Loucy (cell line): ENCODE data around the gene FAM124A.

Experiments used
- H2AFZ ChIP-seq: fragments of 200-600 bp; sonication (generic); 2 replicates; pipeline ENCODE4 v1.6.0; 2016; ENCODE audit warnings: antibody characterized with exemption, mild to moderate bottlenecking, low read length, moderate library complexity
- H3F3A ChIP-seq: fragments of 200-600 bp; 2 replicates; pipeline ENCODE4 v1.6.0; 2016; ENCODE audit warnings: antibody characterized with exemption, low read depth, mild to moderate bottlenecking
- H3K27me3 ChIP-seq: fragments of 200-600 bp; sonication (generic); 2 replicates; pipeline ENCODE4 v1.6.1; 2014; ENCODE audit warnings: low read length, mild to moderate bottlenecking; ENCODE audit not compliant: insufficient read depth, poor library complexity, severe bottlenecking
- H3K36me3 ChIP-seq: fragments of 200-600 bp; sonication (generic); 2 replicates; pipeline ENCODE4 v1.6.1; 2016; ENCODE audit warnings: low read length; ENCODE audit not compliant: insufficient read depth
- H3K4me1 ChIP-seq: fragments of 200-600 bp; sonication (generic); 2 replicates; pipeline ENCODE4 v1.5.1; 2014; ENCODE audit warnings: low read length, mild to moderate bottlenecking; ENCODE audit not compliant: insufficient read depth, poor library complexity, severe bottlenecking
- H3K4me2 ChIP-seq: fragments of 200-600 bp; sonication (generic); 2 replicates; pipeline ENCODE4 v1.6.0; 2014; ENCODE audit warnings: antibody characterized with exemption, low read length, low read depth, mild to moderate bottlenecking; ENCODE audit not compliant: poor library complexity, severe bottlenecking
- H3K4me3 ChIP-seq: fragments of 200-600 bp; sonication (generic); 2 replicates; pipeline ENCODE4 v1.5.1; 2014; ENCODE audit warnings: low read length, mild to moderate bottlenecking, mixed read lengths; ENCODE audit not compliant: poor library complexity, severe bottlenecking
- H3K79me2 ChIP-seq: fragments of 200-600 bp; sonication (generic); 2 replicates; pipeline ENCODE4 v1.6.1; 2014; ENCODE audit warnings: low read length; ENCODE audit not compliant: insufficient read depth
- H3K9ac ChIP-seq: fragments of 200-600 bp; sonication (generic); 2 replicates; pipeline ENCODE4 v1.6.0; 2014; ENCODE audit warnings: mild to moderate bottlenecking, low read depth, low read length, moderate library complexity; ENCODE audit not compliant: poor library complexity, severe bottlenecking
- H3K9me2 ChIP-seq: fragments of 200-600 bp; sonication (generic); replicated peaks from 2 replicates; pipeline ENCODE4 v1.6.1; 2016; ENCODE audit warnings: low read depth, low read length, mixed read lengths
- H3K9me3 ChIP-seq: fragments of 200-600 bp; sonication (generic); 2 replicates; pipeline ENCODE4 v1.6.1; 2014; ENCODE audit warnings: mild to moderate bottlenecking, antibody characterized with exemption, low read length, low read depth; ENCODE audit not compliant: insufficient read depth
- H4K20me1 ChIP-seq: fragments of 200-600 bp; sonication (generic); 2 replicates; pipeline ENCODE4 v1.6.0; 2014; ENCODE audit warnings: antibody characterized with exemption, low read length, mild to moderate bottlenecking; ENCODE audit not compliant: insufficient read depth, poor library complexity, severe bottlenecking
- CTCF ChIP-seq: fragments of 200-600 bp; sonication (generic); conservative IDR thresholded peaks from 2 replicates; pipeline ENCODE4 v1.5.1; 2014; ENCODE audit warnings: mild to moderate bottlenecking, antibody characterized with exemption, low read length
- EZH2phosphoT487 ChIP-seq: fragments of 200-600 bp; IDR thresholded peaks from 2 replicates; pipeline ENCODE4 v1.6.1; 2018; ENCODE audit warnings: antibody characterized with exemption, mild to moderate bottlenecking, moderate library complexity, borderline replicate concordance

Gene FAM124A

GRCh38 chr13:51201886-51202285 lies 20.3 kb upstream of the FAM124A start:
- Histone ChIP-seq H3K9me2 (no peaks in the 10 kb centered on the region), H3F3A (no peaks in the 10 kb centered on the region), H3K27me3 (peaks cover 7% of the 10 kb centered on the region), H4K20me1 (no peaks in the 10 kb centered on the region), H3K4me3 (no peak overlapping the region), H3K36me3 (no peaks in the 10 kb centered on the region), H2AFZ (no peak overlapping the region), H3K9me3 (no peaks in the 10 kb centered on the region), H3K4me2 (no peak overlapping the region), H3K79me2 (no peaks in the 10 kb centered on the region), H3K9ac (no peak overlapping the region), H3K4me1 (no peaks in the 10 kb centered on the region)
- no peak for TF ChIP-seq EZH2phosphoT487
- no peak for TF ChIP-seq CTCF

DNA sequence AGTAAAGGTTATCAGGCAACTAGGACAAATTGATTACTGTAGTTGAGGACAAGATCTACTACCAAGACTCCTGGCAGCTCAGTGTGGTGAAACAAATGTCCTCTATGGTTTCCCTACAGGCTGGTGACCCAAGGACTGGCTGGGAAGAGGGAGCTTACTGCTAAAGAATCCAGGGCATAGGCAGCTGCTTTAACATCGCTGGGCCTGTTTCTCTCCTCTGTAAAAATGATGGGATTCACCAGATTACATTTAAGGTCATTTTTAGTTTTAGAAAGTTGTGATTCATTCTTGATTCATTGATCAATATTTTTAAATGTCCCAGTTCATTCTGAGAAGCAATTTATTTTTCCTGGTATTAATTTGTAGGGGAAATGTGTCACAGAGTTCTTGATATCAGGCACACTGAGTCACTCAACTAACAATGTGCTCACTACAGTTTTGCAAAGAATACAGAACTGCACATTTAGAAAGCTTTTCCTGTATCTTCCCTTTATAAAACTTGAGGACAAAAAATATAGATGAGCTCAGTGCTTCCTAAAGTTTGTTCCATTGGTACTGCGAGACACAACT lies 19.6 kb upstream of the FAM124A start:
- no peaks in the 10 kb centered on the region for H3K36me3 ChIP-seq
- no peaks in the 10 kb centered on the region for H3F3A ChIP-seq
- peaks cover 7% of the 10 kb centered on the region for H3K27me3 ChIP-seq
- no peak overlapping the region for H2AFZ ChIP-seq
- H4K20me1 ChIP-seq: no peaks in the 10 kb centered on the region
- no peaks in the 10 kb centered on the region for H3K9me3 ChIP-seq
- H3K9me2 ChIP-seq: no peaks in the 10 kb centered on the region
- H3K9ac ChIP-seq: no peak overlapping the region
- no peaks in the 10 kb centered on the region for H3K79me2 ChIP-seq
- H3K4me2 ChIP-seq: no peak overlapping the region
- no peaks in the 10 kb centered on the region for H3K4me1 ChIP-seq
- no peak for TF ChIP-seq EZH2phosphoT487
- TF ChIP-seq CTCF: no peak
- H3K4me3 ChIP-seq: no peak overlapping the region

DNA sequence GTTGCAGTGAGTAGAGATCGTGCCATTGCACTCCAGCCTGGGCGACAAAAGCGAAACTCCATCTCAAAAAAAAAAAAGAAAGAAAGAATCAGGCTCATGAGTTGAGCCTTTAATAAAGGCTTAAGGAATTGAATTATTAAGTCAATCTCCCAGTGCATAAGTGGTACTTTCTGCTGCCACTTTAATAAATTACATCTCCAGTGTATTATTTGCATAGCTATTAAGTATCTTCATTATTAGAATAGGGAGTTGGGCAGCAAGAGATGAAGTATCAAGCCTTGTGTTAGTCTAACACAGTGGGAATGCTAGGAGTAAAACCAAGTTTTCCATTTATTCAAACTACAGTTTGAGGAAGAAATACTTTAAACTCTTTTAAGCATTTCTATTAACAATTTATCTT lies 15.6 kb upstream of the FAM124A start:
- H3K27me3 ChIP-seq: peaks cover 15% of the 10 kb centered on the region
- no peak overlapping the region for H2AFZ ChIP-seq
- no peaks in the 10 kb centered on the region for H3K4me1 ChIP-seq
- H4K20me1 ChIP-seq: no peaks in the 10 kb centered on the region
- H3K36me3 ChIP-seq: no peaks in the 10 kb centered on the region
- no peaks in the 10 kb centered on the region for H3K9me3 ChIP-seq
- H3K4me2 ChIP-seq: no peak overlapping the region
- no peak for TF ChIP-seq EZH2phosphoT487
- no peak for TF ChIP-seq CTCF
- no peaks in the 10 kb centered on the region for H3F3A ChIP-seq
- no peaks in the 10 kb centered on the region for H3K79me2 ChIP-seq
- no peak overlapping the region for H3K4me3 ChIP-seq
- no peak overlapping the region for H3K9ac ChIP-seq
- H3K9me2 ChIP-seq: no peaks in the 10 kb centered on the region
